GM21367 (cell line): ENCODE data around the gene MSGN1.

Experiments
- ATAC-seq: cut with Tn5 transposase; IDR thresholded peaks from one replicate; pipeline ENCODE4 v1.9.1; 2021; ENCODE audit not compliant: unreplicated experiment

The MSGN1 gene

GRCh38 chr2:17846676-17847075 is 30.4 kb downstream of the MSGN1 start:
- ATAC-seq, result no peak

GRCh38 chr2:17847236-17847635 is 31.0 kb downstream of the MSGN1 start:
- ATAC-seq, result no peak

- ATAC-seq, result no peak
These were observed 33.0 kb downstream of the MSGN1 start for GRCh38 chr2:17849275-17849674.

GRCh38 chr2:17850151-17850550 is 33.9 kb downstream of the MSGN1 start:
- ATAC-seq, result no peak

GRCh38 chr2:17851731-17852585 is 35.7 kb downstream of the MSGN1 start:
- ATAC-seq, result peak; percentile 90

- ATAC-seq, result no peak
These were observed 37.5 kb downstream of the MSGN1 start for GRCh38 chr2:17853799-17854198.

GRCh38 chr2:17857021-17857420 is 40.8 kb downstream of the MSGN1 start:
- no peak for ATAC-seq

- ATAC-seq, result no peak
These were observed 41.8 kb downstream of the MSGN1 start for GRCh38 chr2:17858064-17858463.

- ATAC-seq, result no peak
These were observed 47.3 kb downstream of the MSGN1 start for GRCh38 chr2:17863539-17863938.

GRCh38 chr2:17864676-17865075 is 48.4 kb downstream of the MSGN1 start:
- no peak for ATAC-seq

GRCh38 chr2:17867133-17867532 is 50.9 kb downstream of the MSGN1 start:
- no peak for ATAC-seq
